Stimulated activated CD4-positive, alpha-beta T cell treated with anti-CD3 and anti-CD28 coated beads, Interleukin-1b, Interleukin-23, amount 100 ng/mL, for 48 hours (primary cell): ENCODE measurements around the gene RCSD1.
"Not testable (repeated sequence)": the region's sequence is repeated elsewhere in the genome, so short reads cannot be mapped to it uniquely, and the experiment has no call there.

Source experiments
- DNase-seq: peaks from one replicate; pipeline ENCODE4 v3.0.0-alpha.2; 2020

RCSD1 gene

GRCh38 chr1:167629681-167630567 lies at the start of gene RCSD1:
RCSD1 (plus strand) TSS chr1:167630232; CDS start chr1:167630424, 192 bp downstream.
- peak; percentile 65 for DNase-seq

DNA sequence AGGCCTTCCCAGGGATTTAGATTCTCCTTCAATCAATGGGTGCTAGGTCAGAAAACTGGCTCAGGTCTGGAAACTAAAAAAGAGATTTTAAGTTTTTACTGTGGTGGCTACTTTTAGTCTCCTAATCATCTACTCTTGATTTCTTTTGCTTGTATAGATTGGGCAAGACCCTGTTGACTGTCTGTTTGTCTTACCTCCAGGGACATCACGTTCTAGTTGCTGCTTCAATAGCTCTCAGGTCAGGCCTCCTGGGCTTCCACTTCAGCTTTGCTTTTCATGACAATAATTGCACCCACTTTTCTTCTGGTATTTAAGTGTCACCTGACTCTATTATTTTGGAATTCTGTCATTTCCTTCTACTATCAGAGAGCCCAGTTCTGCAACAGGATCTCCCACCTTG lies 48.0 kb upstream of the RCSD1 start:
- DNase-seq, result no peak

DNA sequence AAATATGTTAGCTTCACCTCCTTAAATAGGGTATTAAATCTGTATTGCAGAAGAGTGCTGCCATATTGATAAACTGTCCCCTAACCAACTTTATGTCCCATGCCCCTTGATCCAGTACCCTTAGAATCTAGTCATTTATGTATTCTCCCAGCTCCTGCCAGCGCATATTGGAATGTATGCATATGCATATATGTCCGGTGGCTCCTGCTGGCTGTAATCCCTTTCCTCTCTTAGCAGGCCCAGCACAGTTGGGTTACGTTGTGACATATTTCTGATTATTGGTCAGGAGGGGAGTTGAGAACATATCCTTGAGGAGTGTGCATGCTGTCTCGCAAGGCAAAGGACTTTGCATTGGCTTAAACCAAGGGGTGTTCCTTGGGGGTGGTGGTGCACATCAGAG lies 47.3 kb upstream of the RCSD1 start:
- no peak for DNase-seq

DNA sequence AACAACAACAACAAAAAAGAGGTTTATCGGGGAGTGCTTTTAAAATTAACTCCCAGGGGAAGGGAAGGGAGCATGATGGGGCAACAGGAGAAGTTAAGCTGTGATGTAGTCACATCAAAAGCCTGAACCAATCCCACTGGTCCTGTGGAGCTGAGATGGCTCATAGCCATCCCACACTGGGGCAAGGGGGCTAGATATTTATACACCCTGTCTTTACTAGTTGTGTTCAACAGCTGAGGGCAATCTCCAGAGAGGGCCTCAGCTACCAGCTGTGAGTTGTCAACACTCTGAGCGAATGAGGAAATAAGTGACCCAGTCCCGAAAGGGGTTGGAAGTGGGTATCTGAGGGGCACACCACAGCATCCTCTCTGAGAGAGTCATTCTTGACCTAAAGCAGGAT lies 45.5 kb upstream of the RCSD1 start:
- DNase-seq, result no peak

DNA sequence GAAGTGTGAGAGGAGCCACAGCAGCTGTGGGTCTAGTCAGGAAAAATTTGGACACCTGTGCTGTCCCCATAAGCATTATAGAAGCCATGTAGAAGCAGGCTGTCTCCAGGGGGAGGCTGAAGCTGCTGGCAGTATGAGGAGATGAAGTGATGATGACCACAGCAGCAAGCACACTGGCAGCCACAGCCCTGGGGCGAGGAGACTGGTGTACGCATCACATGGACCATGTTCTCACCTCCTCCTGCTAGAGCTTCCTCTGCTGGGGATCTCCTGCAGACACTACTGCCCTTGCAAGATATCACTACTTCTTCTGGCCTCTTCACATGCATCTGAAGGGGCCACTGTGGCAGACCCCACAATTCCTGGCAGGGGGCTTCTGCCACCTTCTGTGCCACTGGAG lies 42.7 kb upstream of the RCSD1 start:
- no peak for DNase-seq

- no peak for DNase-seq
Measured at GRCh38 chr1:167587872-167588271, 42.2 kb upstream of the RCSD1 start.

- DNase-seq, result no peak
Measured at GRCh38 chr1:167588361-167588760, 41.7 kb upstream of the RCSD1 start.

DNA sequence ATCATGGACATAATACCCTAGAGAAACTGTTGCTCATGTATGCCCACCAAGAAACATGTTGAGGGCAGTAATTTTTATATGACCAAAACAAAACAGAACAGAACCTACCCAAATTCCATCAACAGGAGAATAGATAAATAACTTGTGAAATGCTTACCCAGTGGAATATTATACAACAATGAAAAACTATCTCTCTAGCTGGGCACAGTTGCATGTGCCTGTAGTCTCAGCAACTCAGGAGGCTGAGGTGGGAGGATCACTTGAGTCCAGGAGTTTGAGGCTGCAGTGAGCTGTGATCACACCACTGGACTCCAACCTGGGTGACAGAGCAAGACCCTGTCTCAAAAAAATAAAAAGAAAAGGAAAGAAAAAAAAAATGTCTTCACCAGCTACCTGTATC lies 37.6 kb upstream of the RCSD1 start:
- no peak for DNase-seq

GRCh38 chr1:167593860-167594259 lies 36.2 kb upstream of the RCSD1 start:
- no peak for DNase-seq

- DNase-seq, result no peak
Measured at GRCh38 chr1:167594822-167595221, 35.2 kb upstream of the RCSD1 start.

GRCh38 chr1:167599957-167600581 lies 30.0 kb upstream of the RCSD1 start:
- DNase-seq, result peak; percentile 33

- no peak for DNase-seq
Measured at GRCh38 chr1:167601442-167602383, 28.3 kb upstream of the RCSD1 start.

DNA sequence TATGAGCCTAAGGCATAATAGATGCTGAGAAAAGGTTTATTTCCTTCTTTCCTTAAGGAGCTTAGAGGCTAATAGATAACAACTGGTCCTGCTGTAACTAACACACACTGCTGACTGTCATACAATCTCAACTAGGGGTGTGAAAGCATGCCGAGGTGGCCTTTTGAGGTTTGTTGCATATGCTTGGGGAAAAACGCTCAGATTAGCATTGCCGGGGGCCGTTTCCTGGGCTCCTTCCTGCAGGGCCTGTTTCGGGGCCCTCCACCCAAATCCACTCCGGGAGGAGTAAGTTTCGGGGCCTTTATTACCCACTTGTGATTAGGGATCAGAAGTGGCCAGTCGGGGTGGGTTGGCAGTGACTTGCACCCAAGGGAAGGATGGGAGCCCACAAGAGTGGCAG lies 27.2 kb upstream of the RCSD1 start:
- no peak for DNase-seq

GRCh38 chr1:167605576-167605975 lies 24.5 kb upstream of the RCSD1 start:
- DNase-seq, result no peak

DNA sequence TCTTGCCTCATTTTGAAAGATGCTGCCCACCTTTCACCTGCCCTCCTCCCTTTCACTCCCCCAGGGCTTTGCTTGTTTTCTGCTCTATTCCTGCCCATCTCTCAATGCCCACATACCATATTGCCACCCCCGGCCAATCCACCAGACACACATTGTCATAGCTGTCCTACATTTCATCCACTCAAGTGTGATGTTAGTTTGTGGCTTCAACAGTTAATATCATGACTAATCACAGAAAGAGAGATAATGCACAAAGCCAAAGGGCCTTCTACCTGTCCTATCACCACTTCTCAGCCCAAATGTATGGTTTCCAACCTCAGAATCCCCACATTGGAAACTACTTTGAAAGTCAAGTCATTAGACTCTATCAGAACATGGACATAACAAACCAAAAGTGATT lies 18.0 kb upstream of the RCSD1 start:
- no peak for DNase-seq

DNA sequence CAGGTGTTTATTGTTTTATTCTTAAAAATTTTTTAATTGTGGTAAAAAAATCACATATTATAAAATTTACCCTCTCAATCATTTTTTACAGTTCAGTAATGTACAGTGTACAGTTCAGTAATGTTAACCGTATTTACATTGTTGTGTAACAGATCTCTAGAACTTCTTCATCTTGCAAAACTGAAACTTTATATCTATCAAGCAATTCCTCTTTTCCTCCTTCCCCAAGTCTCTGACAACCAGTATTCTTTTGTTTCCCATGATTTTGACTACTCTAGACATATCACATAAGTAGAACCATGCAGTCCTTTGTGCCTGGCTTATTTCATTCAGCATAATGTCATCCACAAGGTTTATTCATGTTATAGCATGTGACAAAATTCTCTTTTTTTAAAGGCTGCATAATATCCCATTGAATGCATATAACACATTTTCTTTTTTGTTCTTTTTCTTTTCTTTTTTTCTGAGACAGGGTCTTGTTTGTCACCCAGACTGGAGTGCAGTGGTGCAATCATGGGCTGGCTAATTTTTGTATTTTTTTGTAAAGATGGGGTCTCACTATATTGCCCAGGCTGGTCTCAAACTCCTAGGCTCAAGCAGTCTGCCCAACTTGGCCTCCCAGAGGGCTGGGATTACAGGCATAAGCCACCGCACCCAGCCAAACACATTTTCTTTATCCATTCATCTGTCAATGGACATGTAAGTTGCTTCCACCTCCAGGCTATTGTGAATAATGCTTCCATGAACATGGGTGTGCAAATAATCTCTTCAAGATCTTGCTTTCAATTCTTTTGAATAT lies 17.2 kb upstream of the RCSD1 start:
- no peak for DNase-seq

- DNase-seq, result not testable (repeated sequence)
Measured at GRCh38 chr1:167613984-167614383, 16.0 kb upstream of the RCSD1 start.

DNA sequence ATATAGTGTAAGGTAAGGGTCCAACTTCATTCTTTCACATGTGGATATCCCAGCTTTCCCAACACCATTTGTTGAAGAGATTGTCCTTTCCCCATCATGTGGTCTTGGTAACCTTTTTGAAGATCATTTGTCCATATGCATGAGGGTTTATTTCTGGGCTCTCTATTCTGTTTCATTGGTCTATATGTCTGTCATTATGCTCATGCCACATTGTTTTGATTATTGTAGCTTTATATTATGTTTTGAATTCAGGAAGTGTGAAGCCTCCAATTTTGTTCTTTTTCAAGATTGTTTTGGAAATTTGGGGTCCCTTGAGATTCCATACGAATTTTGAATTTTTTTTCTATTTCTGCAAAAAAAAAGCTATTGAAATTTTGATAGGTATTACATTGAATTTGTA lies 15.2 kb upstream of the RCSD1 start:
- no peak for DNase-seq

GRCh38 chr1:167616521-167616920 lies 13.5 kb upstream of the RCSD1 start:
- no peak for DNase-seq

DNA sequence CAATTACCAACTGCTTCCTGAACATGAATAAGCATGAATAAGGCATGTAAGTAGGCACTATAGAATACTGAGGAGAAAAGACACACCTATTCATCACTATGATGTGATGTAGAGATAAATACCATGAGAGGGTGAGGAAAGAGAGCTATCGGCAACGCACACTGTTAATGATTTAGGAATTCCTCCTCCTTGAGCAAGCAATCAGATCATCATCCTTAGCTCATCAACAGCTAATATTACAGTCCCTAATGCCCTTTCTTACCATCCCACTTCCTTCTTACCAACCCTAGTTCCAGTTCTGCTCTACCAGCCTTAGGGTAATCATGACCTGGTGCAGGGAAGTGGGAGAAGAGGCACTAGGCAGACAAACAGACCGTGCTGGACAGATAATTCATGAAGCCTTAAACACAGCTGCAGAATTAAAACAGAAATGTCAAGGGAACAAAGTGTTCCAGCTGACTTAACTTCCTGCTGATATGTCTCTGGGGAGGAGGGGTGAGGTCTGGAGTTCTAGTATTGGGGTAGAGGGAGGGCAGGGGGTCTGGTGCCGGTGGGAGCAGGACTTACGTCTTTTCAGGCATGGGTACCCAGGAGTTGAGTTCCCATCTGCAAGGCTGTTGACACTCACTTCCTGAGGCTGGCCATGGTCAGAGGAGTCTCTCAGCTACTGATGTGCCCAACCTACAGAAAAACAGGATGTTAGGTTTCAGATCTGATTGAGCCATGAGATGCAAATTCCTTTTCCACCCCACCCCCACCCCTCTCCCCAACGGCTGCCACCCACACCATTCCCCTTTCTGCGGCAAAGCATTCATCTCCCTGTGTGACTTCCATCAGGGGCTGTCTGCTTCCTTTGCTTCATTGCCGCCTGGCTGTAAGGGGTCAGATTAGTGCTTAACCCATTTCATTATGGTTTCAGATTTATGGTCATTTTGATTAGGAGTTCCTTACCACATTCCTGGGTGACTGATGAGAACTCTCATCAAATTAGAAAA lies 12.6 kb upstream of the RCSD1 start:
- DNase-seq, result no peak

- DNase-seq, result no peak
Measured at GRCh38 chr1:167618366-167618765, 11.7 kb upstream of the RCSD1 start.
